Erythroblast (primary cell): ENCODE results near the gene CP.

Experiments
- GATA1 ChIP-seq: IDR thresholded peaks from 2 replicates; pipeline ENCODE4 v1.6.1; 2011; ENCODE audit warnings: low read depth, mild to moderate bottlenecking, control low read depth, low read length, moderate library complexity
- POLR2A ChIP-seq: IDR thresholded peaks from 2 replicates; pipeline ENCODE4 v1.6.1; 2011; ENCODE audit warnings: mild to moderate bottlenecking, low read length

DNA sequence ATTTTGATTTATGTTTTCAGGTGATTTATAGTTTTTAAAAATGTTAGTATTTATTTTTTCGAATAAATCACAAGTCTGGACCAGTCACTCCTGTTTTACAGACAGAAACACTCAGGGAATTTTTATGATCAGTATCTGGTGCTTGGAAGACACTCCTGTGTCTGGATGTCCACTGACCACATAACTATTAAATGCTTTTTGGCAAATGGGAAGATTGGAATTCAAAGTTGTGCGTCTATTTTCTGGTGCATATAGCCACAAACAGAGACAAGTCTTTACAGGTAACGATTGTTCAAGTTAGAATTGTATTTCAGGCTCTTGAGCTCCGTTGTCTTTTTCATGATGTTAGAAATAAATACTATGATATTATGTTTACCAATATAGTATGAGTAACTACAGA, 12.2 kb downstream of the CP start:
- TF ChIP-seq POLR2A (no peak), GATA1 (no peak)
